ENCODE data around the gene GRIN3B. TPM values are rescaled to one million over a fixed set of nuclear protein-coding genes. Genes with fewer than 3 reads are reported as not detected.

GRIN3B gene
- total and polyA plus RNA-seq, 2 of the 4 experiments (the other 2 are of a cell fraction) = under 0.01 to 0.91 TPM

DNA sequence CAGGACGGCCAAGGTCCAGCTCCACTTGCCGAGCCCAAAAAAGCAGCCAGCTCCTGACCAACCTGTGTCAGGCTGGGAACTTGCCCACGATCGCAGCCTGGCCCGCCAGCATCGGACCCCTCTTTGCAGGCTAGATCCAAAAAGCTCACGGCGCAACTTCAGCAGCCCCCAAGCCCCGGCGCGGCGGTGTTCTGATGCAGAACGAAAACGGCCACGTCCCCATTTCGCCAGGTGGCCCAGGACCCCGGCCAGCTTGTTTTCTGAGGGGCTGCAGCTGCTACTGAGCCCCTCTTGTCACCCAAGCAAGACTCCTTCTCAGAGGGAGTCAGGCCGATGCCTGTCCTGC, 19.4 kb downstream of the GRIN3B start:
- Histone ChIP-seq H4K20me1 (ENCODE audit: insufficient read depth, low read length) (peaks cover 63% of the 10 kb centered on the region), H2BK120ac (ENCODE audit: low read depth, low read length) (no peak overlapping the region), H3K14ac (replicated peaks; ENCODE audit: low read depth, low read length) (peak overlapping the region; percentile 87; the same call in 1 of the 2 replicates), H3K4me2 (ENCODE audit: low read depth, low read length) (peak overlapping the region; percentile 98), H2AFZ (replicated peaks; ENCODE audit: low read length, poor library complexity) (peak overlapping the region; percentile 51), H3K56ac (ENCODE audit: extremely low read depth, insufficient read depth, low read length) (peak overlapping the region; percentile 69; the same call in 1 of the 2 replicates), H2BK5ac (ENCODE audit: low read depth, low read length, poor library complexity, severe bottlenecking) (no peak overlapping the region), H3K4ac (ENCODE audit: low read depth, low read length) (peak overlapping the region; percentile 78; the same call in 1 of the 2 replicates), H3K9me3 (ENCODE audit: control insufficient read depth, insufficient read depth, low read length) (no peaks in the 10 kb centered on the region), H3K9me1 (ENCODE audit: insufficient read depth, low read length) (peaks cover 9% of the 10 kb centered on the region; the same call in 1 of the 2 replicates), H3K27ac (ENCODE audit: insufficient read depth, low read length) (peak overlapping the region; percentile 66), H3K18ac (ENCODE audit: low read depth, low read length) (no peak overlapping the region), H3K79me1 (ENCODE audit: low read depth in 1 of 2, low read length in 2 of 2) (peaks cover 0 to 50% of the 10 kb centered on the region in 2 experiments; a peak in 2 of 4 replicates), H4K91ac (ENCODE audit: insufficient read depth, low read depth, low read length) (no peak overlapping the region), H2AK5ac (ENCODE audit: low read depth, low read length) (peak overlapping the region; percentile 90; the same call in 1 of the 2 replicates), H4K5ac (ENCODE audit: low read depth, low read length) (no peak overlapping the region), H2BK20ac (ENCODE audit: low read depth, low read length) (no peak overlapping the region), H3K4me3 (ENCODE audit: insufficient read depth, low read depth, low read length) (peak overlapping the region; percentile 66), H3K36me3 (ENCODE audit: control insufficient read depth, insufficient read depth, low read length) (no peaks in the 10 kb centered on the region; the same call in 1 of the 2 replicates), H3K4me1 (ENCODE audit: control insufficient read depth, insufficient read depth, low read length) (peaks cover 33% of the 10 kb centered on the region), H3K23ac (ENCODE audit: low read depth, low read length) (peak overlapping the region; percentile 93), H4K8ac (ENCODE audit: low read depth in 2 of 2, low read length in 2 of 2) (no peak overlapping the region), H3K27me3 (ENCODE audit: control insufficient read depth, insufficient read depth, low read length) (no peaks in the 10 kb centered on the region), H2BK15ac (ENCODE audit: low read depth, low read length) (no peak overlapping the region), H2AK9ac (replicated peaks; ENCODE audit: low read depth, low read length, poor library complexity) (peak overlapping the region; percentile 55), H3K9ac (ENCODE audit: low read depth, low read length) (peak overlapping the region; percentile 93)
- CTCF ChIA-PET = interaction anchor here (0.5 kb wide), 1 partner anchor 174 kb away, joined by 4 read pairs; no protein-coding TSS in a partner anchor
- in situ Hi-C loops (cut with MboI; ENCODE audit: low sequenced_read_pairs) (no loop called here), intact Hi-C loops (cut with micrococcal nuclease) (no loop called here), dilution Hi-C loops (cut with HindIII; ENCODE audit: low sequenced_read_pairs, unreplicated experiment) (no loop called here)
- TF ChIP-seq FOS (IDR thresholded peaks at IDR 0.05; ENCODE audit: low read depth, low read length) (no peak), CEBPB (IDR thresholded peaks at IDR 0.05; ENCODE audit: low read depth, low read length) (no peak), RFX5 (IDR thresholded peaks at IDR 0.05; ENCODE audit: low read depth, low read length) (no peak), MAZ (IDR thresholded peaks at IDR 0.05; ENCODE audit: borderline replicate concordance, low read depth, low read length) (no peak)
- WGBS, 2 experiments (ENCODE audit: extremely low coverage in 2 of 2, insufficient read length in 1 of 2) = 11% methylated on average over 1 of the region's 18 CpGs; no CpG with 5 or more reads in 1 of the 2 experiments
- POLR2A ChIA-PET (ENCODE audit: unreplicated experiment) = interaction anchor here (0.7 to 1.4 kb wide), 2 partner anchors 8 to 9 kb away, joined by 3 to 5 read pairs; no protein-coding TSS in a partner anchor
- DNase-seq (no peak), ATAC-seq (ENCODE audit: low read depth) (no peak)
- no TSS peak for BruUV-seq (replicated peaks)

All from IMR-90 (cell line).